ENCODE results near the gene FBXO8.

- TF ChIP-seq IRF2 (CRISPR knock-in tag; IDR thresholded peaks at IDR 0.05; ENCODE audit: borderline replicate concordance, low read depth) (no peak), ATF3 (CRISPR knock-in tag; conservative IDR thresholded peaks at IDR 0.05) (no peak), MAX (CRISPR knock-in tag; IDR thresholded peaks at IDR 0.05) (no peak), RORB (CRISPR knock-in tag; IDR thresholded peaks at IDR 0.05) (no peak), CTCF (IDR thresholded peaks at IDR 0.05) (no peak), ZNF416 (CRISPR knock-in tag; IDR thresholded peaks at IDR 0.05) (no peak), ZBTB21 (CRISPR knock-in tag; IDR thresholded peaks at IDR 0.05; ENCODE audit: borderline replicate concordance) (no peak), TP53 (CRISPR knock-in tag; IDR thresholded peaks at IDR 0.05) (no peak), FOXP4 (CRISPR knock-in tag; IDR thresholded peaks at IDR 0.05) (no peak)
Measured at GRCh38 chr4:174324236-174324635, 40.8 kb upstream of the FBXO8 start.

Measured in WTC11 (cell line).